Measurements from ENCODE around the gene UFSP1.
A peak's percentile ranks its signal among the peaks of the same experiment; 100 is the strongest.

The UFSP1 gene

GRCh38 chr7:100895701-100895955 lies 6.1 kb upstream of the UFSP1 start, which contains the start of gene ACHE:
Gene ACHE (minus strand): TSS chr7:100895888. CDS start chr7:100894232, 1,656 bp downstream.
- DNase-seq, result no peak

GRCh38 chr7:100894860-100895700 lies 5.6 kb upstream of the UFSP1 start:
- DNase-seq, result peak; percentile 61

- peak; percentile 91 for DNase-seq
Measured at GRCh38 chr7:100893910-100894721, 4.6 kb upstream of the UFSP1 start.

GRCh38 chr7:100893318-100893895 lies 3.9 kb upstream of the UFSP1 start:
- no peak for DNase-seq

- DNase-seq, result no peak
Measured at GRCh38 chr7:100892364-100893317, 3.1 kb upstream of the UFSP1 start.

DNA sequence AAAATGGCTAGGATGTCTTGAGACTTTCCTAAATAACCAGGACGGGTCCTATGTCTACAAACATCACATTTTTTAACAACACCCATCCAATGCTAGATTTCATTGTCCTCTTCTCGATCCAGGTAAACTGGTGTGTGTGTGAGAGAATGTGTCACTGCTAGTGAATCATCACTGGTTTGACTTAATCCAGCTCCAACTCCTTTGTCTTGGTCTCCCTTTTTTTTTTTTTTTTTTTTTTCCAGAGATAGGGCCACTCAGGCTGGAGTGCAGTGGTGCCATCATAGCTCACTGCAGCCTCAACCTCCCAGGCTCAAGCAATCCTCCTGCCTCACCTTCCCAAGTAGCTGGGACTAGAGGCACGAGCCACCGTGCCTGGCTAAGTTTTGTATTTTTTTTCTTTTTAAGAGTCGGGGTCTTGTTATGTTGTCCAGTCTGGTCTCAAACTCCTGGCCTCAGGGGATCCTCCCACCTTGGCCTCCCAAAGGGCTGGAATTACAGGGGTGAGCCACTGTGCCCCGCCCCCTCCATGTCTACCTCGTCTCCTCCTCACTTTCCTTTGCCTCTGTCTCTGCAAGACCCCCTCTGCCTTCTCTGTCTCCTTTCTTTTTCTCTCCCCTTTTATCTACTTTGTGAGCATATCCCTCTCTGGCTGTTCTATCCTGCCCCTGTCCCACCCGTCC lies 2.2 kb upstream of the UFSP1 start:
- DNase-seq, result no peak

GRCh38 chr7:100890653-100891567 lies 1.4 kb upstream of the UFSP1 start:
- DNase-seq, result no peak

DNA sequence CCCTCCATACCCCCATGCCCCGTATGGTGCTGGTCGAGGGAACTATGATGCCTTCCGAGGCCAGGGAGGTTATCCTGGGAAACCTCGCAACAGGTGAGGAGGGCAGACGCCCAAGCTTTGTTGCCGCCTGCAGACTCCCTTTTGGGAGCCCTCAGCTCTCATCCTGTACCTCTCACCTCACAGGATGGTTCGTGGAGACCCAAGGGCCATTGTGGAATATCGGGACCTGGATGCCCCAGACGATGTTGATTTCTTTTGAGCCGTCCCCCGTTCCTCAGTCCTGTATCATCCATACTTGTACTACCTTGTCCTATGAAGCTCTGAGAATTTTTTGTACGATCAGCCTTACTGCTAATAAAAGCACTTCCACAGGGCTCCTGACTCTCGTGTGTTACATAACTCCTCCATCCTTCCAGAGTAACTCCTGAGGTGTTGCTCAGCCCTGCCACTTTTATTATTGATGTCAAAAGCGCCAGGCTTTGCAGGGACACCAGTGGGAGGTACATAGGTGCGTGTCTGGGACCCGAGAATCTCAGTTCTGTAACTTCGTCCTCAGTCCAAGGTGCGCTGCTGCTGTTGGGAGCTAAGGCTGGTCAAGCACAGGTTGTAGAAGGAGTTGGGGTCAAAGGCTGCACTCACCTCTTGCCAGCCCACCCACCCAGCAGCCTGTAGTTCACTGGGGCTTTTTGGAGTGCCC lies 1.1 kb downstream of the UFSP1 start:
- peak; percentile 35 for DNase-seq

GRCh38 chr7:100887516-100888290 lies 1.8 kb downstream of the UFSP1 start:
- DNase-seq, result peak; percentile 90

DNA sequence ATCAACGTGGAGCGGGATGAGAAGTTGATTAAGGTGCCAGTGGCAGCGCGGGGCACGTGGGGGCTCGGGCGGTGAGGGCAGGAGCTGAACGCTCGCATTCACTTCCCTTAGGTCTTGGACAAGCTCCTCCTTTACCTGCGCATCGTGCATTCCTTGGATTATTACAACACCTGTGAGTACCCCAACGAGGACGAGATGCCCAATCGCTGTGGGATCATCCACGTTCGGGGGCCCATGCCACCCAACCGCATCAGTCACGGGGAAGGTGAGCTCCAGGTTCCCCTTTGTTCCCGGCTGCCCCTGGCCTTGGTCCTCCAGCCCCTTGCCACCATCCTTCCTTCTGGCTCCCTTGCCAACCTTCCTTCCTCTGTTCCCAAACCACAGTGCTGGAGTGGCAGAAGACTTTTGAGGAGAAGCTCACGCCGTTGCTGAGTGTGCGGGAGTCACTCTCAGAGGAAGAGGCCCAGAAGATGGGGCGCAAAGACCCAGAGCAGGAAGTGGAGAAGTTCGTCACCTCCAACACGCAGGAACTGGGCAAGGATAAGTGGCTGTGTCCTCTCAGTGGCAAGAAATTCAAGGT lies 2.5 kb downstream of the UFSP1 start:
- DNase-seq, result no peak

DNA sequence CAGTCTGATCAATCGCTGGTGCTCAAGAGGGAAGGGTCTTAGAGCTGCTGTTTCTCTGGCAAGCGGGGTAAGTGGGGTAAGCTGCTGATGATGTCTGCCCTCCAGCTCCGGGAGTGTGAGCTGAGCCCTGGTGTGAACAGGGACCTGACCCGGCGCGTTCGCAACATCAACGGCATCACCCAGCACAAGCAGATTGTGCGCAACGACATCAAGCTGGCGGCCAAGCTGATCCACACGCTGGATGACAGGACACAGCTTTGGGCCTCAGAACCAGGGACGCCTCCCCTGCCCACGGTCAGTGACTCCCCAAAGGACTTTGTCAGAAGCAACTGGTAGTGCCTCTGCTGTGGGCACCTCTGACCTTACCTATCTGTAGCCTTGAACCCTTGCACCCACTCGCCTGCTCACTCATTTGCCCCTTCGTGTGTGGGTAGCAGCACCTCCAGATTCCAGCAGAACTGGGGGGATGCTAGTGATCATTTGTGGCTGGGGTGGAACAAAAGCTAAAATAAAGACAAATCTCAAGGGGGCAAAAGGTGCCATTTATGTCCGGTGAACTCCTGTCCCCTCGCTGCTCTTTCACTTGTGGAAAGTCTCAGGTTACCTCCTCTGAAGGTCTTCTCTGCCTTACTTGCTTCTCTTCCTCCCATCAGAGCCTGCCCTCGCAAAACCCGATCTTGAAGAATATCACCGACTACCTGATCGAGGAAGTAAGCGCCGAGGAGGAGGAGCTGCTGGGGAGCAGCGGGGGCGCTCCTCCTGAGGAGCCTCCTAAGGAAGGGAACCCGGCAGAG lies 3.2 kb downstream of the UFSP1 start:
- no peak for DNase-seq

DNA sequence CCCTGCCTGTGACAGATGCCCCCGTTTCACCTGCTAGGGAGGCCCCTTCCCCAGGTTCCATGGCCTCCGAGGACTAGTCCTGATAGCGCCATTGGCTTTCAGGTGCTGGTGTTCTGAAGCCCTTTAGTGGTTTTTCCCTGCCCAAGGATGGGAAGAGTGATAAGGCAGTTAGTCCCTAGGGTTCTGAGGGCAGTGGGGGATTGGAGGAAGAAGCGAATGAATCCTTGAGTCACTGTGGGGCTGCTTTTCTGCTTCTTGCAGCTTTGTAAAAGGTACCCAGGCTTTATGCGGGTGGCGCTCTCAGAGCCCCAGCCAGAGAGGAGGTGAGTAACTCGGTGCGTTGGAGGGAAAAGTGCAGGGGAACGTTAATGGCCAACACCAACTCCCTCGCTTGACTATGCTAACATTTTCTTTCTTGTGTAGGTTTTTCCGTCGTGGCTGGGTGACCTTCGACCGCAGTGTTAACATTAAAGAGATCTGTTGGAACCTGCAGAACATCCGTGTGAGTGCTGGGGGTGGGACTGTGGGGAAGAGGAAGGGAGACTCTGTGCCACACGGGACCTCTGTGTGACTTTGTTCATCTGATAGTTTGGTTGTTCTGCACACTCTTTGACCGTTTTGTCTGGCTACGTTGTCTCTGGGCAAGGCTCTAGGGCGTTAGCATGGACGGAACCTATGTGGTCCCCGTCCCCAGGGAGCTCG lies 3.9 kb downstream of the UFSP1 start:
- DNase-seq, result no peak

GRCh38 chr7:100884736-100885439 lies 4.6 kb downstream of the UFSP1 start:
- no peak for DNase-seq

GRCh38 chr7:100882785-100883526 lies 6.6 kb downstream of the UFSP1 start:
- no peak for DNase-seq

- DNase-seq, result no peak
Measured at GRCh38 chr7:100882201-100882600, 7.3 kb downstream of the UFSP1 start.

GRCh38 chr7:100881136-100881535 lies 8.4 kb downstream of the UFSP1 start:
- no peak for DNase-seq
